Neural cell (in vitro differentiated cells): ENCODE data around the gene AGFG1. TPM values are rescaled to one million over a fixed set of nuclear protein-coding genes. Genes with fewer than 3 reads are reported as not detected.

ENCODE experiments used
- H2AFZ ChIP-seq: fragments of 200-600, 300-800 bp; sonication (generic), shearing (Covaris generic); 2 replicates; pipeline ENCODE4 v1.6.0; 2014; ENCODE audit warnings: low read depth, mild to moderate bottlenecking, antibody characterized with exemption, low read length, moderate library complexity
- H3F3A ChIP-seq: fragments of 200-600 bp; shearing (Covaris generic); 2 replicates; pipeline ENCODE4 v1.6.1; 2016; ENCODE audit warnings: mild to moderate bottlenecking, moderate library complexity, mixed read lengths, antibody characterized with exemption, low read length; ENCODE audit not compliant: insufficient read depth, poor library complexity, severe bottlenecking
- H3K27ac ChIP-seq: fragments of 200-600, 300-800 bp; sonication (generic), shearing (Covaris generic); 2 replicates; pipeline ENCODE4 v1.5.1; 2014; ENCODE audit warnings: mild to moderate bottlenecking, low read length, moderate library complexity
- H3K27me3 ChIP-seq: fragments of 300-800, 200-600 bp; sonication (generic), shearing (Covaris generic); 2 replicates; pipeline ENCODE4 v1.6.0; 2014; ENCODE audit warnings: mild to moderate bottlenecking, low read depth, low read length, moderate library complexity; ENCODE audit not compliant: insufficient read depth
- H3K36me3 ChIP-seq: fragments of 300-800, 200-600 bp; sonication (generic), shearing (Covaris generic); 2 replicates; pipeline ENCODE4 v1.5.1; 2014; ENCODE audit warnings: mild to moderate bottlenecking, antibody characterized with exemption, low read length, moderate library complexity; ENCODE audit not compliant: insufficient read depth
- H3K4me2 ChIP-seq: fragments of 300-800, 200-600 bp; sonication (generic), shearing (Covaris generic); 2 replicates; pipeline ENCODE4 v1.6.0; 2014; ENCODE audit warnings: mild to moderate bottlenecking, low read length
- H3K4me3 ChIP-seq: fragments of 300-800, 200-600 bp; sonication (generic), shearing (Covaris generic); 2 replicates; pipeline ENCODE4 v1.5.1; 2014; ENCODE audit warnings: mild to moderate bottlenecking, low read length, moderate library complexity
- H3K79me2 ChIP-seq: fragments of 200-600 bp; shearing (Covaris generic); replicated peaks from 2 replicates; pipeline ENCODE4 v1.6.0; 2014; ENCODE audit warnings: mild to moderate bottlenecking, low read length, moderate library complexity; ENCODE audit not compliant: insufficient read depth
- H3K9ac ChIP-seq: fragments of 300-800, 200-600 bp; sonication (generic), shearing (Covaris generic); 2 replicates; pipeline ENCODE4 v1.6.1; 2016; ENCODE audit warnings: mild to moderate bottlenecking, low read length, mixed read lengths
- H3K9me2 ChIP-seq: fragments of 200-600 bp; shearing (Covaris generic); 2 replicates; pipeline ENCODE4 v1.6.1; 2016; ENCODE audit warnings: mild to moderate bottlenecking, low read length, mixed read lengths; ENCODE audit not compliant: insufficient read depth
- H3K9me3 ChIP-seq: fragments of 200-600, 300-800 bp; sonication (generic), shearing (Covaris generic); 2 replicates; pipeline ENCODE4 v1.6.1; 2016; ENCODE audit warnings: mild to moderate bottlenecking, mixed run types, low read length, moderate library complexity, mixed read lengths
- H4K20me1 ChIP-seq: fragments of 200-600 bp; shearing (Covaris generic); 2 replicates; pipeline ENCODE4 v1.6.1; 2016; ENCODE audit warnings: mild to moderate bottlenecking, mixed run types; ENCODE audit not compliant: insufficient read depth
- EP300 ChIP-seq: fragments of 450-650 bp; conservative IDR thresholded peaks from 2 replicates; pipeline ENCODE4 v1.6.1; 2014; ENCODE audit warnings: antibody characterized with exemption, mild to moderate bottlenecking, moderate library complexity; ENCODE audit not compliant: poor library complexity, severe bottlenecking
- EZH2 ChIP-seq: fragments of 200-600, 300-800 bp; shearing (Covaris generic), sonication (generic); IDR thresholded peaks from 2 replicates; pipeline ENCODE4 v1.6.1; 2014; ENCODE audit warnings: antibody characterized with exemption, low read length, borderline replicate concordance, mild to moderate bottlenecking; ENCODE audit not compliant: insufficient read depth, poor library complexity, severe bottlenecking
- MXI1 ChIP-seq: fragments of 450-650 bp; conservative IDR thresholded peaks from 2 replicates; pipeline ENCODE4 v1.6.1; 2014; ENCODE audit warnings: antibody characterized with exemption, mild to moderate bottlenecking; ENCODE audit not compliant: poor library complexity, severe bottlenecking
- POLR2AphosphoS5 ChIP-seq: IDR thresholded peaks from 2 replicates; pipeline ENCODE4 v1.6.1; 2012
- RAD21 ChIP-seq: fragments of 450-650 bp; conservative IDR thresholded peaks from 2 replicates; pipeline ENCODE4 v1.6.1; 2014; ENCODE audit warnings: antibody characterized with exemption, mild to moderate bottlenecking, moderate library complexity
- SMC3 ChIP-seq: fragments of 450-650 bp; conservative IDR thresholded peaks from 2 replicates; pipeline ENCODE4 v1.6.1; 2014; ENCODE audit warnings: antibody characterized with exemption, mild to moderate bottlenecking, moderate library complexity; ENCODE audit not compliant: poor library complexity
- TAF1 ChIP-seq: IDR thresholded peaks from 2 replicates; pipeline ENCODE4 v1.6.1; 2012; ENCODE audit warnings: low read depth
- polyA plus RNA-seq: library from polyadenylated mRNA; depleted of rRNA; stranded (reverse); fragments of >200 nt; gene quantifications from 2 replicates; pipeline ENCODE4 v1.2.3, GENCODE V29; 2014
- TF ChIP-seq, protein P1 (sequence below): fragments of 450-650 bp; IDR thresholded peaks from 2 replicates; pipeline ENCODE4 v1.5.1; 2014; ENCODE audit warnings: antibody characterized with exemption, mild to moderate bottlenecking, moderate library complexity; ENCODE audit not compliant: poor library complexity, severe bottlenecking
- TF ChIP-seq, protein P2 (sequence below): IDR thresholded peaks from 2 replicates; pipeline ENCODE4 v1.6.1; 2012; ENCODE audit warnings: borderline replicate concordance

Gene AGFG1
- polyA plus RNA-seq, 1 donor from 2014 or later: 106 TPM

DNA sequence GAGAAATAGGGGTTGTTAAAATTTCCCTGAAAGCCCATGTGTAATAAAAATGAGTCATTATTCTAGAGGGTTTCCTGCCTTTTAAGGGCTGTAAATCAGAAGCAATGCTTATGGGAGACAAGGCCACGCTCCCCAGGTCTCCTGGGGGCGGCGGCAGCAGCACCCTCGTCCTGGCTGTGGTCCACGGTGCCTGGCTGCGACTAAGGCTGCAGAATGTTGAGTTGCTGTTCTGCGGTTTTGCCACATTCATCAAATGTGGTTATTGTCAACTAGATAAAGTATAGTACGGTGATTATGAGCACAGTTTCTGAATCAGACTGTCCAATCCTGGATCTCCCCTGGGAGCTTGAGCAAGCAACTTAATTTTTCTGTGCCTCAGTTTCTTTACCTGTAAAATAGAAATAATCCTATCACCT lies 11.9 kb upstream of the AGFG1 start:
- Histone ChIP-seq H3K27me3 (no peaks in the 10 kb centered on the region), H3K79me2 (no peaks in the 10 kb centered on the region), H3K4me2 (no peak overlapping the region), H3K36me3 (no peaks in the 10 kb centered on the region), H3F3A (no peaks in the 10 kb centered on the region), H3K9me3 (no peaks in the 10 kb centered on the region), H4K20me1 (no peaks in the 10 kb centered on the region), H3K9ac (no peak overlapping the region), H3K27ac (no peak overlapping the region), H2AFZ (no peak overlapping the region), H3K9me2 (no peaks in the 10 kb centered on the region), H3K4me3 (no peak overlapping the region)
- TF ChIP-seq EZH2 (no peak), MXI1 (no peak), SMC3 (no peak), TAF1 (no peak), POLR2AphosphoS5 (no peak), EP300 (no peak), RAD21 (no peak)
- TF ChIP-seq, protein P1, sequence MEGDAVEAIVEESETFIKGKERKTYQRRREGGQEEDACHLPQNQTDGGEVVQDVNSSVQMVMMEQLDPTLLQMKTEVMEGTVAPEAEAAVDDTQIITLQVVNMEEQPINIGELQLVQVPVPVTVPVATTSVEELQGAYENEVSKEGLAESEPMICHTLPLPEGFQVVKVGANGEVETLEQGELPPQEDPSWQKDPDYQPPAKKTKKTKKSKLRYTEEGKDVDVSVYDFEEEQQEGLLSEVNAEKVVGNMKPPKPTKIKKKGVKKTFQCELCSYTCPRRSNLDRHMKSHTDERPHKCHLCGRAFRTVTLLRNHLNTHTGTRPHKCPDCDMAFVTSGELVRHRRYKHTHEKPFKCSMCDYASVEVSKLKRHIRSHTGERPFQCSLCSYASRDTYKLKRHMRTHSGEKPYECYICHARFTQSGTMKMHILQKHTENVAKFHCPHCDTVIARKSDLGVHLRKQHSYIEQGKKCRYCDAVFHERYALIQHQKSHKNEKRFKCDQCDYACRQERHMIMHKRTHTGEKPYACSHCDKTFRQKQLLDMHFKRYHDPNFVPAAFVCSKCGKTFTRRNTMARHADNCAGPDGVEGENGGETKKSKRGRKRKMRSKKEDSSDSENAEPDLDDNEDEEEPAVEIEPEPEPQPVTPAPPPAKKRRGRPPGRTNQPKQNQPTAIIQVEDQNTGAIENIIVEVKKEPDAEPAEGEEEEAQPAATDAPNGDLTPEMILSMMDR: no peak
- TF ChIP-seq, protein P2, sequence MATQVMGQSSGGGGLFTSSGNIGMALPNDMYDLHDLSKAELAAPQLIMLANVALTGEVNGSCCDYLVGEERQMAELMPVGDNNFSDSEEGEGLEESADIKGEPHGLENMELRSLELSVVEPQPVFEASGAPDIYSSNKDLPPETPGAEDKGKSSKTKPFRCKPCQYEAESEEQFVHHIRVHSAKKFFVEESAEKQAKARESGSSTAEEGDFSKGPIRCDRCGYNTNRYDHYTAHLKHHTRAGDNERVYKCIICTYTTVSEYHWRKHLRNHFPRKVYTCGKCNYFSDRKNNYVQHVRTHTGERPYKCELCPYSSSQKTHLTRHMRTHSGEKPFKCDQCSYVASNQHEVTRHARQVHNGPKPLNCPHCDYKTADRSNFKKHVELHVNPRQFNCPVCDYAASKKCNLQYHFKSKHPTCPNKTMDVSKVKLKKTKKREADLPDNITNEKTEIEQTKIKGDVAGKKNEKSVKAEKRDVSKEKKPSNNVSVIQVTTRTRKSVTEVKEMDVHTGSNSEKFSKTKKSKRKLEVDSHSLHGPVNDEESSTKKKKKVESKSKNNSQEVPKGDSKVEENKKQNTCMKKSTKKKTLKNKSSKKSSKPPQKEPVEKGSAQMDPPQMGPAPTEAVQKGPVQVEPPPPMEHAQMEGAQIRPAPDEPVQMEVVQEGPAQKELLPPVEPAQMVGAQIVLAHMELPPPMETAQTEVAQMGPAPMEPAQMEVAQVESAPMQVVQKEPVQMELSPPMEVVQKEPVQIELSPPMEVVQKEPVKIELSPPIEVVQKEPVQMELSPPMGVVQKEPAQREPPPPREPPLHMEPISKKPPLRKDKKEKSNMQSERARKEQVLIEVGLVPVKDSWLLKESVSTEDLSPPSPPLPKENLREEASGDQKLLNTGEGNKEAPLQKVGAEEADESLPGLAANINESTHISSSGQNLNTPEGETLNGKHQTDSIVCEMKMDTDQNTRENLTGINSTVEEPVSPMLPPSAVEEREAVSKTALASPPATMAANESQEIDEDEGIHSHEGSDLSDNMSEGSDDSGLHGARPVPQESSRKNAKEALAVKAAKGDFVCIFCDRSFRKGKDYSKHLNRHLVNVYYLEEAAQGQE: no peak

DNA sequence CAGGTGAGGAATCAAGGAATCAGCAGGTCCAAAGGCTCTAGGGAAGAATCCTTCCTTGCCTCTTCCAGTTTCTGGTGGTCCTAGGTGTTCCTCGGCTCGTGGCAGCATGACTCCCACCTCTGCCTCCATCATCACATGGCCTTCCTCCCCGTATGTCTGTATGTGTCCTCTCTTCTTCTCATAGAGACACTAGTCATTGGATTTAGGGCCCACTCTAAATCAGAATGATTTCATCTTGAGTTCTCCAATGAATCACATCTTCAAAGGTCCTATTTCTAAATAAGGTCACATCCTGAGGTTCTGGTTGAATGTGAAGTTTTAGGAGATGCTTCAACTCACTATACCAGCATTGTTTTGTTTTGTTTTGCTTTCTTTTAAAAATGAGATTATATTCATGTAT lies 11.1 kb upstream of the AGFG1 start:
- Histone ChIP-seq H3K9me3 (no peaks in the 10 kb centered on the region), H3K79me2 (no peaks in the 10 kb centered on the region), H3K9ac (no peak overlapping the region), H2AFZ (no peak overlapping the region), H3K9me2 (no peaks in the 10 kb centered on the region), H3K27ac (no peak overlapping the region), H3K4me3 (no peak overlapping the region), H3K27me3 (no peaks in the 10 kb centered on the region), H3K36me3 (no peaks in the 10 kb centered on the region), H3K4me2 (no peak overlapping the region), H3F3A (no peaks in the 10 kb centered on the region), H4K20me1 (no peaks in the 10 kb centered on the region)
- TF ChIP-seq EZH2 (no peak), POLR2AphosphoS5 (no peak), SMC3 (no peak), TAF1 (no peak), EP300 (no peak), RAD21 (no peak), MXI1 (no peak)
- TF ChIP-seq, protein P1: no peak
- TF ChIP-seq, protein P2: no peak
